Activated CD4-positive, alpha-beta memory T cell treated with anti-CD3 and anti-CD28 coated beads, Interleukin-2, amount 10 ng/mL, durations not matched to agents 7 days and 5 days (primary cell): ENCODE data around the gene PCDHB8. TPM values are rescaled to one million over a fixed set of nuclear protein-coding genes. Genes with fewer than 3 reads are reported as not detected.
A peak's percentile ranks its signal among the peaks of the same experiment; 100 is the strongest.
"Not testable (repeated sequence)": the region's sequence is repeated elsewhere in the genome, so short reads cannot be mapped to it uniquely, and the experiment has no call there.

Experiments used
- CTCF ChIA-PET: fragments of 350-600 bp; sonication (Branson Sonifier 250); formaldehyde crosslinking; loops from one replicate; lab custom pipeline; 2021; ENCODE audit warnings: antibody characterized with exemption, inconsistent platforms; lab: Charles Lee
- POLR2A ChIA-PET: fragments of 350-600 bp; sonication (Branson Sonifier 250); formaldehyde crosslinking; loops from one replicate; lab custom pipeline; 2021; ENCODE audit warnings: antibody characterized with exemption; lab: Charles Lee
- DNase-seq: peaks from one replicate; pipeline ENCODE4 v3.0.0-alpha.2; 2020
- H3K27ac Mint-ChIP-seq: one replicate; pipeline ENCODE4 v1.8.0; 2021; ENCODE audit warnings: mild to moderate bottlenecking, mixed read lengths
- H3K27me3 Mint-ChIP-seq: one replicate; pipeline ENCODE4 v1.8.0; 2021; ENCODE audit warnings: mixed read lengths
- H3K36me3 Mint-ChIP-seq: one replicate; pipeline ENCODE4 v1.8.0; 2021; ENCODE audit warnings: low read depth, mixed read lengths
- H3K4me1 Mint-ChIP-seq: one replicate; pipeline ENCODE4 v1.8.0; 2021; ENCODE audit warnings: mixed read lengths
- H3K4me3 Mint-ChIP-seq: one replicate; pipeline ENCODE4 v1.8.0; 2021; ENCODE audit warnings: mild to moderate bottlenecking, mixed read lengths
- H3K9me3 Mint-ChIP-seq: one replicate; pipeline ENCODE4 v1.8.0; 2021; ENCODE audit warnings: mixed read lengths
- total RNA-seq, 2 experiments: library from RNA; stranded (reverse); gene quantifications; one replicate each; pipeline ENCODE4 v1.2.3, GENCODE V29; 2021

The PCDHB8 gene
- total RNA-seq, 2 experiments from 2014 or later = not detected

- no peaks in the 10 kb centered on the region for H3K27me3 Mint-ChIP-seq
- no peak for DNase-seq
- H3K4me3 Mint-ChIP-seq = no peak within 1 kb of the TSS
- H3K36me3 Mint-ChIP-seq = no peaks in the 10 kb centered on the region
- no peak within 1 kb of the TSS for H3K27ac Mint-ChIP-seq
- no peaks in the 10 kb centered on the region for H3K4me1 Mint-ChIP-seq
- CTCF ChIA-PET = no interaction called here
- POLR2A ChIA-PET = no interaction called here
- H3K9me3 Mint-ChIP-seq = peaks cover 11% of the 10 kb centered on the region
Measured at GRCh38 chr5:141172381-141173204, 5.0 kb upstream of the PCDHB8 start, which contains the start of gene PCDHB7. Gene PCDHB7 (plus strand): TSS chr5:141172644. CDS start chr5:141172836, 192 bp downstream.

DNA sequence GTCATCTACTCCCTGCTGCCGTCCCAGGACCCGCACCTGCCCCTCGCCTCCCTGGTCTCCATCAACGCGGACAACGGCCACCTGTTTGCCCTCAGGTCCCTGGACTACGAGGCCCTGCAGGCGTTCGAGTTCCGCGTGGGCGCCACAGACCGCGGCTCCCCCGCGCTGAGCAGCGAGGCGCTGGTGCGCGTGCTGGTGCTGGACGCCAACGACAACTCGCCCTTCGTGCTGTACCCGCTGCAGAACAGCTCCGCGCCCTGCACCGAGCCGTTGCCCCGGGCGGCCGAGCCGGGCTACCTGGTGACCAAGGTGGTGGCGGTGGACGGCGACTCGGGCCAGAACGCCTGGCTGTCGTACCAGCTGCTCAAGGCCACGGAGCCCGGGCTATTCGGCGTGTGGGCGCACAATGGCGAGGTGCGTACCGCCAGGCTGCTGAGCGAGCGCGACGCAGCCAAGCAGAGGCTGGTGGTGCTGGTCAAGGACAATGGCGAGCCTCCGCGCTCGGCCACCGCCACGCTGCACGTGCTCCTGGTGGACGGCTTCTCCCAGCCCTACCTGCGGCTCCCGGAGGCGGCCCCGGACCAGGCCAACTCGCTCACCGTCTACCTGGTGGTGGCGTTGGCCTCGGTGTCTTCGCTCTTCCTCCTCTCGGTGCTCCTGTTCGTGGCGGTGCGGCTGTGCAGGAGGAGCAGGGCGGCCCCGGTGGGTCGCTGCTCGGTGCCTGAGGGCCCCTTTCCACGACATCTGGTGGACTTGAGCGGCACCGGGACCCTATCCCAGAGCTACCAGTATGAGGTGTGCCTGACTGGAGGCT lies 3.1 kb upstream of the PCDHB8 start:
- POLR2A ChIA-PET, CTCF ChIA-PET, H3K4me3 Mint-ChIP-seq, H3K27me3 Mint-ChIP-seq, H3K4me1 Mint-ChIP-seq, DNase-seq, H3K27ac Mint-ChIP-seq, H3K36me3 Mint-ChIP-seq: not testable (repeated sequence)
- peaks cover 11% of the 10 kb centered on the region for H3K9me3 Mint-ChIP-seq

DNA sequence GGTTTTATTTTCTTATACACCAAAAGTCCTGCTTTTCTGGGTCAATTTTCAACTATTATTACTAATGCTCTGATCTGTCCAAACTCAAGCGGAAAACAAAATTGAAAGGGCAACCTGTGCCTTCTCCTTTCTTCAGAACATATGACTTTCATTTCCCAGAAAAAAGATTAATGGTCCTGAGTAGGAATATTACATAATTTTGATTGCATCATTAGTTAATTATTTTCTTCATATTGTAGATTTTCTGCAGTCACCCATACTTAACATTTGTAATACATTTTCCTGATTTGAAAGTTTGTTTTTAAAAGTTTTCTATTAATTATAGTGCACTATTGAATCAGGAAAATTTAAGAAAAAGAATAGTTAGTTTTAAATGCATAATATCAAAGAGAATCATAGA lies 1.7 kb upstream of the PCDHB8 start:
- no peaks in the 10 kb centered on the region for H3K4me1 Mint-ChIP-seq
- H3K9me3 Mint-ChIP-seq = peaks cover 13% of the 10 kb centered on the region
- no peaks in the 10 kb centered on the region for H3K36me3 Mint-ChIP-seq
- no peaks in the 10 kb centered on the region for H3K27me3 Mint-ChIP-seq
- no peak for DNase-seq
- H3K4me3 Mint-ChIP-seq = no peak overlapping the region
- CTCF ChIA-PET = no interaction called here
- no peak overlapping the region for H3K27ac Mint-ChIP-seq
- POLR2A ChIA-PET = no interaction called here

- H3K9me3 Mint-ChIP-seq = peaks cover 13% of the 10 kb centered on the region
- CTCF ChIA-PET, H3K27ac Mint-ChIP-seq, H3K27me3 Mint-ChIP-seq, DNase-seq, H3K4me1 Mint-ChIP-seq, H3K36me3 Mint-ChIP-seq, POLR2A ChIA-PET, H3K4me3 Mint-ChIP-seq: not testable (repeated sequence)
Measured at GRCh38 chr5:141179371-141179770, 1.8 kb downstream of the PCDHB8 start.

- peaks cover 14% of the 10 kb centered on the region for H3K9me3 Mint-ChIP-seq
- CTCF ChIA-PET, POLR2A ChIA-PET, H3K4me1 Mint-ChIP-seq, H3K27me3 Mint-ChIP-seq, H3K36me3 Mint-ChIP-seq, H3K4me3 Mint-ChIP-seq, H3K27ac Mint-ChIP-seq, DNase-seq: not testable (repeated sequence)
Measured at GRCh38 chr5:141179876-141180275, 2.3 kb downstream of the PCDHB8 start.

- Mint-ChIP-seq H3K9me3 (peaks cover 11% of the 10 kb centered on the region), H3K4me3 (no peak overlapping the region), H3K27me3 (no peaks in the 10 kb centered on the region), H3K4me1 (no peaks in the 10 kb centered on the region), H3K27ac (no peak overlapping the region), H3K36me3 (peaks cover 3% of the 10 kb centered on the region)
- CTCF ChIA-PET = no interaction called here
- no peak for DNase-seq
- POLR2A ChIA-PET = no interaction called here
Measured at GRCh38 chr5:141180313-141180712, 2.7 kb downstream of the PCDHB8 start.

- no peak within 1 kb of the TSS for H3K4me3 Mint-ChIP-seq
- ChIA-PET POLR2A (no interaction called here), CTCF (interaction anchor here (1.3 kb wide), 1 partner anchor 32 kb away, joined by 3 read pairs; the partner anchor contains the start of gene PCDHB6)
- H3K9me3 Mint-ChIP-seq = peaks cover 13% of the 10 kb centered on the region
- peaks cover 3% of the 10 kb centered on the region for H3K36me3 Mint-ChIP-seq
- no peak for DNase-seq
- H3K27me3 Mint-ChIP-seq = no peaks in the 10 kb centered on the region
- H3K27ac Mint-ChIP-seq = no peak within 1 kb of the TSS
- H3K4me1 Mint-ChIP-seq = peaks cover 2% of the 10 kb centered on the region
Measured at GRCh38 chr5:141182248-141182647, 4.7 kb downstream of the PCDHB8 start, which contains the start of gene PCDHB16. Gene PCDHB16 (plus strand): TSS chr5:141182387. CDS start chr5:141182560, 173 bp downstream.

- H3K27ac Mint-ChIP-seq, H3K27me3 Mint-ChIP-seq, POLR2A ChIA-PET, H3K4me3 Mint-ChIP-seq, H3K4me1 Mint-ChIP-seq, CTCF ChIA-PET, H3K36me3 Mint-ChIP-seq, DNase-seq: not testable (repeated sequence)
- peaks cover 16% of the 10 kb centered on the region for H3K9me3 Mint-ChIP-seq
Measured at GRCh38 chr5:141184117-141184855, 6.7 kb downstream of the PCDHB8 start.

- Mint-ChIP-seq H3K27ac (no peak within 1 kb of the TSS), H3K36me3 (peaks cover 5% of the 10 kb centered on the region), H3K4me1 (peaks cover 2% of the 10 kb centered on the region), H3K4me3 (no peak within 1 kb of the TSS), H3K27me3 (peaks cover 8% of the 10 kb centered on the region), H3K9me3 (peaks cover 18% of the 10 kb centered on the region)
- DNase-seq = peak; percentile 27
- ChIA-PET POLR2A (no interaction called here), CTCF (interaction anchor here (1.7 kb wide), 1 partner anchor 10 kb away, joined by 4 read pairs; no protein-coding TSS in a partner anchor)
Measured at GRCh38 chr5:141186897-141187512, 9.4 kb downstream of the PCDHB8 start, which contains the start of gene PCDHB9. Gene PCDHB9 (plus strand): TSS chr5:141187161. CDS start chr5:141187319, 158 bp downstream.

DNA sequence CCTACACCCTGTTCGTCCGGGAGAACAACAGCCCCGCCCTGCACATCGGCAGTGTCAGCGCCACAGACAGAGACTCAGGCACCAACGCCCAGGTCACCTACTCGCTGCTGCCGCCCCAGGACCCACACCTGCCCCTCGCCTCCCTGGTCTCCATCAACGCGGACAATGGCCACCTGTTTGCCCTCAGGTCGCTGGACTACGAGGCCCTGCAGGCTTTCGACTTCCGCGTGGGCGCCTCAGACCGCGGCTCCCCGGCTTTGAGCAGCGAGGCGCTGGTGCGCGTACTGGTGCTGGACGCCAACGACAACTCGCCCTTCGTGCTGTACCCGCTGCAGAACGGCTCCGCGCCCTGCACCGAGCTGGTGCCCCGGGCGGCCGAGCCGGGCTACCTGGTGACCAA lies 11.1 kb downstream of the PCDHB8 start:
- H3K27ac Mint-ChIP-seq, H3K36me3 Mint-ChIP-seq, H3K4me1 Mint-ChIP-seq, POLR2A ChIA-PET, CTCF ChIA-PET, DNase-seq, H3K4me3 Mint-ChIP-seq, H3K27me3 Mint-ChIP-seq: not testable (repeated sequence)
- peaks cover 20% of the 10 kb centered on the region for H3K9me3 Mint-ChIP-seq

DNA sequence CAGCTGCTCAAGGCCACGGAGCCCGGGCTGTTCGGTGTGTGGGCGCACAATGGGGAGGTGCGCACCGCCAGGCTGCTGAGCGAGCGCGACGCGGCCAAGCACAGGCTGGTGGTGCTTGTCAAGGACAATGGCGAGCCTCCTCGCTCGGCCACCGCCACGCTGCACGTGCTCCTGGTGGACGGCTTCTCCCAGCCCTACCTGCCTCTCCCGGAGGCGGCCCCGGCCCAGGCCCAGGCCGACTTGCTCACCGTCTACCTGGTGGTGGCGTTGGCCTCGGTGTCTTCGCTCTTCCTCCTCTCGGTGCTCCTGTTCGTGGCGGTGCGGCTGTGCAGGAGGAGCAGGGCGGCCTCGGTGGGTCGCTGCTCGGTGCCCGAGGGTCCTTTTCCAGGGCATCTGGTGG lies 11.5 kb downstream of the PCDHB8 start:
- H3K27me3 Mint-ChIP-seq, H3K36me3 Mint-ChIP-seq, H3K4me3 Mint-ChIP-seq, CTCF ChIA-PET, POLR2A ChIA-PET, DNase-seq, H3K27ac Mint-ChIP-seq, H3K4me1 Mint-ChIP-seq: not testable (repeated sequence)
- H3K9me3 Mint-ChIP-seq = peaks cover 20% of the 10 kb centered on the region

DNA sequence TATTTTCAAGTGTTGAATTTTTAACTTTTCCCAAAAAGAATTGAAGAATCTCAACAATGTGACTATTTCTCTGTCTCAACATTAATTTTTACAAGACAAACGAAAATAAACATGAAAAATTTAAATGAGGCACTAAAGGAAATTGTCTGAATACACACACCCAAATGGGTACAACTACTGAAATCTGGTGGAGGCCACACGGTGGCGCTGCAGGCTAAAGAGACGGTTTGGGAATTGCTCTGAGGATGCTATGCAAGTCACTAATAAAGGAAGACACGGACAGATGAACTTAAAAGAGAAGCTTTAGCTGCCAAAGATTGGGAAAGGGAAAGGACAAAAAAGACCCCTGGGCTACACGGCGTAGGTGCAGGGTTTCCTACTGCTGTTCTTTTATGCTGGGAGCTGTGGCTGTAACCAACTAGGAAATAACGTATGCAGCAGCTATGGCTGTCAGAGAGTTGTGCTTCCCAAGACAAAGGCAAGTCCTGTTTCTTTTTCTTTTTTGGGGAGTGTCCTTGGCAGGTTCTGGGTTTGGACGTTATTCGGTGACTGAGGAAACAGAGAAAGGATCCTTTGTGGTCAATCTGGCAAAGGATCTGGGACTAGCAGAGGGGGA lies 14.6 kb downstream of the PCDHB8 start, which contains the start of gene PCDHB10:
TSS of gene PCDHB10 (plus strand) at position 244 of the 616 bp plus-strand sequence. CDS start at position 444, 200 bp downstream.
- ChIA-PET POLR2A (no interaction called here), CTCF (interaction anchor here (1.2 kb wide), 1 partner anchor 15 kb away, joined by 3 read pairs; the partner anchor contains the start of gene PCDHB8)
- no peaks in the 10 kb centered on the region for H3K4me1 Mint-ChIP-seq
- no peak within 1 kb of the TSS for H3K27ac Mint-ChIP-seq
- DNase-seq = peak; percentile 29
- H3K27me3 Mint-ChIP-seq = peaks cover 10% of the 10 kb centered on the region
- H3K36me3 Mint-ChIP-seq = peaks cover 3% of the 10 kb centered on the region
- H3K4me3 Mint-ChIP-seq = no peak within 1 kb of the TSS
- peaks cover 21% of the 10 kb centered on the region for H3K9me3 Mint-ChIP-seq
